Kidney (tissue), 14 donors: Measurements from ENCODE around the gene ITGB7. TPM values are rescaled to one million over a fixed set of nuclear protein-coding genes. Genes with fewer than 3 reads are reported as not detected.

Experiments
- DNase-seq, 5 donors: peaks; one replicate each; pipeline ENCODE4 v3.0.0-alpha.2; 2013 to 2020
- FAIRE-seq: peaks from 2 replicates; lab custom pipeline; 2012; peaks lifted over from hg19 to GRCh38; lab: Jason Lieb, UNC
- H3K27ac ChIP-seq, 2 donors: one replicate each; pipeline ENCODE4 v1.7.0; 2013; ENCODE audit warnings: low read depth in 2 of 2, low read length in 2 of 2, inconsistent platforms in 1 of 2
- H3K27me3 ChIP-seq: one replicate; pipeline ENCODE4 v1.7.1; 2013; ENCODE audit warnings: low read length, inconsistent platforms; ENCODE audit not compliant: control insufficient read depth, insufficient read depth
- H3K36me3 ChIP-seq, 3 donors: one replicate each; pipeline versions ENCODE4 v1.7.0 to v1.7.1; 2013; ENCODE audit warnings: low read length in 3 of 3, control low read depth in 1 of 3, inconsistent platforms in 1 of 3; ENCODE audit not compliant: insufficient read depth in 3 of 3, control insufficient read depth in 2 of 3
- H3K4me1 ChIP-seq, 3 donors: one replicate each; pipeline versions ENCODE4 v1.7.0 to v1.7.1; 2013; ENCODE audit warnings: low read length in 3 of 3, inconsistent platforms in 1 of 3, low read depth in 1 of 3; ENCODE audit not compliant: control insufficient read depth in 2 of 3, insufficient read depth in 2 of 3
- H3K4me3 ChIP-seq, 3 donors: one replicate each; pipeline versions ENCODE4 v1.7.0 to v1.8.1; 2013; ENCODE audit warnings: low read length in 3 of 3, control low read depth in 1 of 3, inconsistent platforms in 1 of 3
- H3K9ac ChIP-seq, 3 donors: one replicate each; pipeline versions ENCODE4 v1.7.0 to v1.7.1; 2013; ENCODE audit warnings: low read length in 3 of 3, control low read depth in 1 of 3, inconsistent platforms in 1 of 3
- H3K9me3 ChIP-seq, 3 donors: one replicate each; pipeline versions ENCODE4 v1.7.0 to v1.7.1; 2013; ENCODE audit warnings: low read length in 3 of 3, control low read depth in 1 of 3, inconsistent platforms in 1 of 3; ENCODE audit not compliant: control insufficient read depth in 2 of 3, insufficient read depth in 1 of 3
- intact Hi-C: fragments of 100-400 bp; cut with DNase I; formaldehyde crosslinking; loops from one replicate; pipeline ENCODE4 v1.11.1; 2022
- polyA plus RNA-seq: library from polyadenylated mRNA; stranded (reverse); fragments of 350-450 nt; fragmentation: Illumina TruSeq; extraction: RNeasy Lipid Tissue Mini Kit (QIAGEN cat#74804); gene quantifications from one replicate; pipeline ENCODE4 v1.2.3, GENCODE V29; 2014; ENCODE audit warnings: low read depth, low replicate concordance; ENCODE audit not compliant: insufficient read depth
- total RNA-seq: library from RNA; stranded (reverse); fragmentation: NEBNext Ultra II Directional; extraction: Animal tissue kit (Norgen Biotek cat#: 25700); gene quantifications from one replicate; pipeline ENCODE4 v1.2.1, GENCODE V29; 2021
- TF ChIP-seq, protein P1 (sequence below): IDR thresholded peaks from 3 replicates; pipeline ENCODE4 v1.5.1; 2012; ENCODE audit warnings: mild to moderate bottlenecking, moderate library complexity, borderline replicate concordance; ENCODE audit not compliant: insufficient read depth; ENCODE audit errors: extremely low read depth
- donor health status: control.
- donor health status: control.
- donor health status: control.
- donor health status: control.
- donor health status: control.
- donor health status: DM: yes; HTN: yes; CAD: no.
- donor health status: Normal renal cell carcinoma (clear cell type).

Gene ITGB7
- total and polyA plus RNA-seq, 2 donors from 2014 or later: 11.0 to 14.5 TPM

DNA sequence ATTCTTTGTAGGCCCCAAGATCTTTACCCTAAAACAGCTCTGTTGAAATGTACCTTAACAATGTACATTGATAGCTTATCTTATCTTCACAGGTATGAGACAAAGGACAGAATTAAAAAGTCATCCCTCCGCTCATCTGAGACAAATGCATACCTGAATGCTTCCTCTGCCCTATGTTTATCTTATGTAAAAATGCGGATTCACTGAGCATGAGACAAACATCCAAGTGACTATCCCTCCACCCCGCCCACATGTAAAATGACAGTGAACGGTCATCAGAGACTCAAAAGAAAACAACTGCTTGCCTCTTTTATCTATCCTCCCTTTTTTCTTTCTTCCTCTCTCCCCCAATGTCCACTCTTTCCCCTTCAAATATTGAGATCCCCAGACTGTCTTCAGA is 63.7 kb downstream of the ITGB7 start:
- TF ChIP-seq, protein P1, sequence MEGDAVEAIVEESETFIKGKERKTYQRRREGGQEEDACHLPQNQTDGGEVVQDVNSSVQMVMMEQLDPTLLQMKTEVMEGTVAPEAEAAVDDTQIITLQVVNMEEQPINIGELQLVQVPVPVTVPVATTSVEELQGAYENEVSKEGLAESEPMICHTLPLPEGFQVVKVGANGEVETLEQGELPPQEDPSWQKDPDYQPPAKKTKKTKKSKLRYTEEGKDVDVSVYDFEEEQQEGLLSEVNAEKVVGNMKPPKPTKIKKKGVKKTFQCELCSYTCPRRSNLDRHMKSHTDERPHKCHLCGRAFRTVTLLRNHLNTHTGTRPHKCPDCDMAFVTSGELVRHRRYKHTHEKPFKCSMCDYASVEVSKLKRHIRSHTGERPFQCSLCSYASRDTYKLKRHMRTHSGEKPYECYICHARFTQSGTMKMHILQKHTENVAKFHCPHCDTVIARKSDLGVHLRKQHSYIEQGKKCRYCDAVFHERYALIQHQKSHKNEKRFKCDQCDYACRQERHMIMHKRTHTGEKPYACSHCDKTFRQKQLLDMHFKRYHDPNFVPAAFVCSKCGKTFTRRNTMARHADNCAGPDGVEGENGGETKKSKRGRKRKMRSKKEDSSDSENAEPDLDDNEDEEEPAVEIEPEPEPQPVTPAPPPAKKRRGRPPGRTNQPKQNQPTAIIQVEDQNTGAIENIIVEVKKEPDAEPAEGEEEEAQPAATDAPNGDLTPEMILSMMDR: no peak
- no peak overlapping the region for H3K4me3 ChIP-seq
- H3K36me3 ChIP-seq: no peaks in the 10 kb centered on the region
- FAIRE-seq (no peak), DNase-seq (no peak)
- H3K9ac ChIP-seq: no peak overlapping the region
- H3K27ac ChIP-seq: no peak overlapping the region
- intact Hi-C loops: no loop called here
- H3K27me3 ChIP-seq: no peaks in the 10 kb centered on the region
- H3K4me1 ChIP-seq: no peaks in the 10 kb centered on the region
- H3K9me3 ChIP-seq: no peaks in the 10 kb centered on the region

Other genes with a start within 250 kb of the ITGB7 start
- gene EIF4B, start 200.8 kb downstream of the ITGB7 start, total RNA-seq: 417 TPM
- gene EIF4B, start 200.8 kb downstream of the ITGB7 start, polyA plus RNA-seq: 114 TPM
- 179 TPM for gene TNS2, start 157.2 kb downstream of the ITGB7 start, total RNA-seq
- 90.1 TPM for gene TNS2, start 157.2 kb downstream of the ITGB7 start, polyA plus RNA-seq
- gene SPRYD3, start 127.9 kb downstream of the ITGB7 start, total RNA-seq: 72.3 TPM
- 40.0 TPM for gene SPRYD3, start 127.9 kb downstream of the ITGB7 start, polyA plus RNA-seq
- 203 TPM for gene IGFBP6, start 109.6 kb downstream of the ITGB7 start, total RNA-seq
- gene IGFBP6, start 109.6 kb downstream of the ITGB7 start, polyA plus RNA-seq: 57.3 TPM
- gene SOAT2, start 103.8 kb downstream of the ITGB7 start, total RNA-seq: 0.19 TPM
- 0.26 TPM for gene SOAT2, start 103.8 kb downstream of the ITGB7 start, polyA plus RNA-seq
- gene ZNF740, start 26.5 kb downstream of the ITGB7 start, total RNA-seq: 58.3 TPM
- 11.1 TPM for gene ZNF740, start 26.5 kb downstream of the ITGB7 start, polyA plus RNA-seq
- 39.1 TPM for gene CSAD, start 26.3 kb downstream of the ITGB7 start, total RNA-seq
- gene CSAD, start 26.3 kb downstream of the ITGB7 start, polyA plus RNA-seq: 24.0 TPM
- 34.1 TPM for gene RARG, start 25.0 kb upstream of the ITGB7 start, total RNA-seq
- 13.2 TPM for gene RARG, start 25.0 kb upstream of the ITGB7 start, polyA plus RNA-seq
- gene ESPL1, start 61.0 kb upstream of the ITGB7 start, total RNA-seq: 1.5 TPM
- gene ESPL1, start 61.0 kb upstream of the ITGB7 start, polyA plus RNA-seq: 2.9 TPM
- gene PFDN5, start 88.3 kb upstream of the ITGB7 start, total RNA-seq: 439 TPM
- gene PFDN5, start 88.3 kb upstream of the ITGB7 start, polyA plus RNA-seq: 1,405 TPM
- gene MYG1, start 92.4 kb upstream of the ITGB7 start, total RNA-seq: 49.0 TPM
- 105 TPM for gene MYG1, start 92.4 kb upstream of the ITGB7 start, polyA plus RNA-seq
- 46.2 TPM for gene AAAS, start 114.4 kb upstream of the ITGB7 start, total RNA-seq
- gene AAAS, start 114.4 kb upstream of the ITGB7 start, polyA plus RNA-seq: 43.4 TPM
- not detected for gene SP7, start 129.1 kb upstream of the ITGB7 start, total RNA-seq
- gene SP7, start 129.1 kb upstream of the ITGB7 start, polyA plus RNA-seq: not detected
- 126 TPM for gene SP1, start 172.9 kb upstream of the ITGB7 start, total RNA-seq
- gene SP1, start 172.9 kb upstream of the ITGB7 start, polyA plus RNA-seq: 15.1 TPM
- not detected for gene AMHR2, start 216.6 kb upstream of the ITGB7 start, total RNA-seq
- gene AMHR2, start 216.6 kb upstream of the ITGB7 start, polyA plus RNA-seq: not detected
- 226 TPM for gene PRR13, start 234.5 kb upstream of the ITGB7 start, total RNA-seq
- gene PRR13, start 234.5 kb upstream of the ITGB7 start, polyA plus RNA-seq: 889 TPM
- gene PCBP2, start 244.9 kb upstream of the ITGB7 start, total RNA-seq: 732 TPM
- 597 TPM for gene PCBP2, start 244.9 kb upstream of the ITGB7 start, polyA plus RNA-seq